Pancreas (tissue), 10 donors: ENCODE measurements around the gene PIK3C2B. TPM values are rescaled to one million over a fixed set of nuclear protein-coding genes. Genes with fewer than 3 reads are reported as not detected.
"Not testable (repeated sequence)": the region's sequence is repeated elsewhere in the genome, so short reads cannot be mapped to it uniquely, and the experiment has no call there.

Experiments used
- ATAC-seq, 4 donors: fragments of 200-7000 bp; cut with Tn5 transposase; one replicate each; pipeline versions ENCODE4 v1.8.0 to v1.9.1; 2020; ENCODE audit warnings: mild to moderate bottlenecking in 4 of 4, moderate library complexity in 4 of 4
- DNase-seq, 6 donors: peaks; one replicate each; pipeline ENCODE4 v3.0.0-alpha.2; 2020
- FAIRE-seq: peaks from 2 replicates; lab custom pipeline; 2012; peaks lifted over from hg19 to GRCh38; lab: Jason Lieb, UNC
- H3K27ac ChIP-seq, 4 donors: fragments of 200-600 bp; sonication (generic); 1 replicate in 3 of 4; 2 replicates in 1 of 4; pipeline versions ENCODE4 v1.5.0 to v1.8.0; 2020
- H3K27me3 ChIP-seq, 4 donors: fragments of 200-600 bp; one replicate each; pipeline ENCODE4 v1.8.0; 2021
- H3K36me3 ChIP-seq, 3 donors: fragments of 200-600 bp; sonication (generic) in 1 of 3; one replicate each; pipeline versions ENCODE4 v1.5.0 to v1.8.0; 2020 to 2021
- H3K4me1 ChIP-seq, 3 donors: fragments of 200-600 bp; one replicate each; pipeline ENCODE4 v1.8.0; 2021
- H3K4me3 ChIP-seq, 4 donors: fragments of 200-600 bp; sonication (generic) in 2 of 4; one replicate each; pipeline versions ENCODE4 v1.5.0 to v1.8.0; 2020 to 2021
- H3K9me3 ChIP-seq, 4 donors: fragments of 200-600 bp; one replicate each; pipeline ENCODE4 v1.8.0; 2021
- CTCF ChIP-seq, 4 donors: fragments of 200-600 bp; sonication (generic) in 3 of 4; IDR thresholded peaks; one replicate each; pipeline versions ENCODE4 v1.5.0 to v1.8.0; 2021; ENCODE audit warnings: antibody characterized with exemption in 4 of 4
- WGBS, 2 donors: extraction: QIAGEN DNeasy Blood & Tissue Kit; methylation state at CpG; one replicate each; pipeline ENCODE4 v1.1.7; 2013; 5-methylcytosine and 5-hydroxymethylcytosine counted together
- intact Hi-C, 3 donors: fragments of 100-400 bp; cut with DNase I; formaldehyde crosslinking; loops; one replicate each; pipeline versions ENCODE4 v1.11.1 to v1.14.2; 2022
- polyA plus RNA-seq, 2 donors: library from polyadenylated mRNA; stranded (reverse); fragments of 200-250 nt; gene quantifications; one replicate each; pipeline ENCODE4 v1.2.3, GENCODE V29; 2013
- total RNA-seq, 6 donors: library from RNA; stranded (reverse); fragmentation: NEBNext Ultra II Directional in 4 of 6; extraction: Animal tissue kit (Norgen Biotek cat#: 25700) in 4 of 6; gene quantifications; one replicate each; pipeline versions ENCODE4 v1.2.1 to v1.2.4, GENCODE V29; 2021 to 2023
- donor health status: healthy with polysubstance abuse.
- donor health status: DM: no; HTN: no; CAD: no; lungs with moderate emphysema.
- donor health status: DM: no; HTN: no; CAD: no.
- donor health status: control.
- donor health status: control.
- donor health status: Bipolar disorder and iron deficiency.
- donor health status: DM: yes; HTN: yes; CAD: no.
- donor health status: DM: no; HTN: no; CAD: no.
- donor health status: DM: no; HTN: no; CAD: no.
- donor health status: DM: yes; HTN: yes; CAD: no.

The PIK3C2B gene
- total and polyA plus RNA-seq, 8 donors: 5.4 to 17.5 (median 9.7) TPM

- H3K27ac ChIP-seq: no peak overlapping the region
- no peaks in the 10 kb centered on the region for H3K27me3 ChIP-seq
- intact Hi-C loops: no loop called here
- FAIRE-seq (no peak), ATAC-seq (peak in 3 of 4 donors; percentile 24 to 54 (median 44)), DNase-seq (no peak)
- no peak overlapping the region for H3K4me3 ChIP-seq
- WGBS, 2 donors: 87 to 92% methylated on average over 9 of the region's 9 CpGs
- H3K4me1 ChIP-seq: peaks cover 0 to 5% (median 0%) of the 10 kb centered on the region in 3 donors
- no peaks in the 10 kb centered on the region for H3K9me3 ChIP-seq
- H3K36me3 ChIP-seq: peaks cover 4 to 28% (median 25%) of the 10 kb centered on the region in 3 donors
- TF ChIP-seq CTCF (IDR thresholded peaks at IDR 0.05): no peak
Observed at GRCh38 chr1:204523605-204524215, 29.1 kb upstream of the PIK3C2B start.

GRCh38 chr1:204521941-204522521, 27.4 kb upstream of the PIK3C2B start:
- WGBS, 2 donors: 88 to 89% methylated on average over 5 of the region's 5 CpGs
- DNase-seq, H3K9me3 ChIP-seq, ATAC-seq, intact Hi-C loops, FAIRE-seq, H3K27me3 ChIP-seq, H3K27ac ChIP-seq, H3K4me3 ChIP-seq: not testable (repeated sequence)
- Histone ChIP-seq H3K36me3 (peaks cover 4 to 16% (median 15%) of the 10 kb centered on the region in 3 donors), H3K4me1 (peaks cover 0 to 13% (median 7%) of the 10 kb centered on the region in 3 donors)

GRCh38 chr1:204520834-204521709, 26.5 kb upstream of the PIK3C2B start:
- H3K4me3 ChIP-seq: no peak overlapping the region
- H3K36me3 ChIP-seq: peaks cover 0 to 6% (median 5%) of the 10 kb centered on the region in 3 donors
- intact Hi-C loops: no loop called here
- no peak overlapping the region for H3K27ac ChIP-seq
- no peaks in the 10 kb centered on the region for H3K27me3 ChIP-seq
- no peaks in the 10 kb centered on the region for H3K9me3 ChIP-seq
- peaks cover 0 to 13% (median 7%) of the 10 kb centered on the region in 3 donors for H3K4me1 ChIP-seq
- ATAC-seq: no peak
- 51 to 61% methylated on average over 5 of the region's 5 CpGs for WGBS, 2 donors
- no peak for TF ChIP-seq CTCF (IDR thresholded peaks at IDR 0.05)
- FAIRE-seq: no peak
- DNase-seq: no peak

GRCh38 chr1:204517382-204517781, 22.8 kb upstream of the PIK3C2B start:
- ATAC-seq, H3K9me3 ChIP-seq, intact Hi-C loops, H3K27me3 ChIP-seq, H3K36me3 ChIP-seq, DNase-seq, H3K27ac ChIP-seq, FAIRE-seq: not testable (repeated sequence)
- peaks cover 0 to 13% (median 7%) of the 10 kb centered on the region in 3 donors for H3K4me1 ChIP-seq
- 86 to 92% methylated on average over 19 of the region's 19 CpGs for WGBS, 2 donors
- H3K4me3 ChIP-seq: peak overlapping the region in 3 of 4 donors; percentile 58 to 73 (median 73)

GRCh38 chr1:204516180-204516879, 21.7 kb upstream of the PIK3C2B start, which contains the start of gene MDM4:
Gene MDM4 (plus strand): TSS chr1:204516406. CDS start chr1:204525519, 9,113 bp downstream.
- peak within 1 kb of the TSS; percentile 85 to 96 (median 92) for H3K27ac ChIP-seq
- DNase-seq (peak; percentile 87 to 94 (median 92)), FAIRE-seq (no peak), ATAC-seq (peak; percentile 97 to 98 (median 98))
- peak within 1 kb of the TSS; percentile 58 to 87 (median 73) for H3K4me3 ChIP-seq
- H3K27me3 ChIP-seq: no peaks in the 10 kb centered on the region
- no peak for TF ChIP-seq CTCF (IDR thresholded peaks at IDR 0.05)
- no peaks in the 10 kb centered on the region for H3K9me3 ChIP-seq
- 0 to 1% methylated on average over 43 of the region's 43 CpGs for WGBS, 2 donors
- intact Hi-C loops: no loop called here
- H3K4me1 ChIP-seq: peaks cover 0 to 13% (median 7%) of the 10 kb centered on the region in 3 donors
- no peaks in the 10 kb centered on the region for H3K36me3 ChIP-seq
